Breast epithelium (tissue), 4 donors: ENCODE results near the gene TMEM178A. TPM values are rescaled to one million over a fixed set of nuclear protein-coding genes. Genes with fewer than 3 reads are reported as not detected.

ENCODE experiments used
- DNase-seq, 2 donors: peaks; one replicate each; pipeline ENCODE4 v3.0.0-alpha.2; 2019; ENCODE audit warnings: low spot score in 2 of 2
- H3K27ac ChIP-seq, 2 donors: fragments of 200-600 bp; sonication (generic) in 1 of 2; one replicate each; pipeline ENCODE4 v1.5.1; 2016 to 2019; ENCODE audit warnings: mild to moderate bottlenecking in 1 of 2
- H3K27me3 ChIP-seq, 2 donors: fragments of 200-600 bp; sonication (generic) in 1 of 2; one replicate each; pipeline versions ENCODE4 v1.5.1 to v1.6.0; 2017 to 2019; ENCODE audit warnings: control low read depth in 1 of 2, mild to moderate bottlenecking in 1 of 2
- H3K36me3 ChIP-seq: fragments of 200-600 bp; one replicate; pipeline ENCODE4 v1.5.1; 2019
- H3K4me1 ChIP-seq, 2 donors: fragments of 200-600 bp; sonication (generic); one replicate each; pipeline ENCODE4 v1.5.1; 2016 to 2019; ENCODE audit warnings: control low read depth in 1 of 2
- H3K4me3 ChIP-seq, 3 donors: fragments of 200-600 bp; sonication (generic); 1 replicate in 2 of 3; 2 replicates in 1 of 3; pipeline ENCODE4 v1.5.1; 2016 to 2019; ENCODE audit warnings: mild to moderate bottlenecking in 3 of 3, moderate library complexity in 2 of 3
- H3K9me3 ChIP-seq, 2 donors: fragments of 200-600 bp; sonication (generic) in 1 of 2; one replicate each; pipeline ENCODE4 v1.5.1; 2016 to 2019; ENCODE audit warnings: control low read depth in 1 of 2
- POLR2A ChIP-seq: fragments of 450-650 bp; IDR thresholded peaks from one replicate; pipeline ENCODE4 v1.6.1; 2016; ENCODE audit warnings: antibody characterized with exemption, mild to moderate bottlenecking, moderate library complexity
- POLR2AphosphoS5 ChIP-seq, 3 donors: sonication (generic); formaldehyde crosslinking; IDR thresholded peaks; one replicate each; pipeline ENCODE4 v1.6.1; 2017; ENCODE audit warnings: antibody characterized with exemption in 3 of 3
- intact Hi-C: fragments of 100-400 bp; cut with DNase I; formaldehyde crosslinking; loops from one replicate; pipeline ENCODE4 v1.15.1; 2023; ENCODE audit warnings: low total_unique reads
- total RNA-seq, 3 donors: library from RNA; depleted of rRNA; stranded (reverse); fragments of >200 nt; gene quantifications; one replicate each; pipeline ENCODE4 v1.1.0, GENCODE V29; 2016
- TF ChIP-seq, protein P1 (sequence below), 3 donors: fragments of 450-650 bp; IDR thresholded peaks; one replicate each; pipeline ENCODE4 v1.5.1; 2016 to 2017; ENCODE audit warnings: antibody characterized with exemption in 3 of 3, mild to moderate bottlenecking in 3 of 3, moderate library complexity in 3 of 3

Gene TMEM178A
- total RNA-seq, 3 donors from 2014 or later, result 1.9 to 9.4 (median 3.6) TPM

- no peaks in the 10 kb centered on the region for H3K27me3 ChIP-seq
- H3K9me3 ChIP-seq, result no peaks in the 10 kb centered on the region
- H3K4me3 ChIP-seq, result no peak overlapping the region
- H3K27ac ChIP-seq, result no peak overlapping the region
- no peaks in the 10 kb centered on the region for H3K36me3 ChIP-seq
- DNase-seq, result no peak
- intact Hi-C loops, result no loop called here
- H3K4me1 ChIP-seq, result no peaks in the 10 kb centered on the region
- TF ChIP-seq, protein P1, sequence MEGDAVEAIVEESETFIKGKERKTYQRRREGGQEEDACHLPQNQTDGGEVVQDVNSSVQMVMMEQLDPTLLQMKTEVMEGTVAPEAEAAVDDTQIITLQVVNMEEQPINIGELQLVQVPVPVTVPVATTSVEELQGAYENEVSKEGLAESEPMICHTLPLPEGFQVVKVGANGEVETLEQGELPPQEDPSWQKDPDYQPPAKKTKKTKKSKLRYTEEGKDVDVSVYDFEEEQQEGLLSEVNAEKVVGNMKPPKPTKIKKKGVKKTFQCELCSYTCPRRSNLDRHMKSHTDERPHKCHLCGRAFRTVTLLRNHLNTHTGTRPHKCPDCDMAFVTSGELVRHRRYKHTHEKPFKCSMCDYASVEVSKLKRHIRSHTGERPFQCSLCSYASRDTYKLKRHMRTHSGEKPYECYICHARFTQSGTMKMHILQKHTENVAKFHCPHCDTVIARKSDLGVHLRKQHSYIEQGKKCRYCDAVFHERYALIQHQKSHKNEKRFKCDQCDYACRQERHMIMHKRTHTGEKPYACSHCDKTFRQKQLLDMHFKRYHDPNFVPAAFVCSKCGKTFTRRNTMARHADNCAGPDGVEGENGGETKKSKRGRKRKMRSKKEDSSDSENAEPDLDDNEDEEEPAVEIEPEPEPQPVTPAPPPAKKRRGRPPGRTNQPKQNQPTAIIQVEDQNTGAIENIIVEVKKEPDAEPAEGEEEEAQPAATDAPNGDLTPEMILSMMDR (IDR thresholded peaks at IDR 0.05), result no peak
- TF ChIP-seq POLR2A (no peak), POLR2AphosphoS5 (IDR thresholded peaks at IDR 0.05) (no peak)
These were observed 36.1 kb upstream of the TMEM178A start for GRCh38 chr2:39629646-39630045.

DNA sequence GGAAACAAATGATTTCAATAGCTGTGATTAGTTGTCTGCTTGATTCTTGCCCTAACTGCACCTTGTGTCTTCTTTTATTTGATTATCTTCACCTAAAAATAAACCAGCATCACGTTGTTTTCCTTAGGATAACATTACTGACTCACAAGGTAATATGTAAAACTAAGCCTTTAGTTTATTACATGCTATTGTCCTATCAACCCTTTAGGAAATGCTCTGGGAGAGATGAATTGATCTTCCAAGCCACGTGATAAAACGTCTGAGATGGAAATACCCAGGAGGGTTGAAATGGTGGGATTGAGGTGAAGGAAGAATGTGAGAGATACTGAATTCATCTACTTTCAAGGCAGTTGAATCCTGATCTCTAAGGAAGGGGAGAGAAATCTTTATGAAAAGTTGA is 34.5 kb upstream of the TMEM178A start:
- no peaks in the 10 kb centered on the region for H3K36me3 ChIP-seq
- H3K27me3 ChIP-seq, result no peaks in the 10 kb centered on the region
- H3K27ac ChIP-seq, result no peak overlapping the region
- no peaks in the 10 kb centered on the region for H3K4me1 ChIP-seq
- no peak for DNase-seq
- H3K4me3 ChIP-seq, result no peak overlapping the region
- no peaks in the 10 kb centered on the region for H3K9me3 ChIP-seq
- TF ChIP-seq POLR2AphosphoS5 (IDR thresholded peaks at IDR 0.05) (no peak), POLR2A (no peak)
- TF ChIP-seq, protein P1 (IDR thresholded peaks at IDR 0.05), result no peak
- intact Hi-C loops, result no loop called here

GRCh38 chr2:39631718-39632117 is 34.0 kb upstream of the TMEM178A start:
- no peak for DNase-seq
- Histone ChIP-seq H3K4me1 (no peaks in the 10 kb centered on the region), H3K27me3 (no peaks in the 10 kb centered on the region), H3K4me3 (no peak overlapping the region), H3K9me3 (no peaks in the 10 kb centered on the region), H3K36me3 (no peaks in the 10 kb centered on the region), H3K27ac (no peak overlapping the region)
- no peak for TF ChIP-seq POLR2AphosphoS5 (IDR thresholded peaks at IDR 0.05)
- TF ChIP-seq POLR2A, result no peak
- TF ChIP-seq, protein P1 (IDR thresholded peaks at IDR 0.05), result no peak
- intact Hi-C loops, result no loop called here

- TF ChIP-seq POLR2AphosphoS5 (IDR thresholded peaks at IDR 0.05) (no peak), POLR2A (no peak)
- TF ChIP-seq, protein P1 (IDR thresholded peaks at IDR 0.05), result no peak
- no peaks in the 10 kb centered on the region for H3K36me3 ChIP-seq
- no peak for DNase-seq
- H3K27ac ChIP-seq, result no peak overlapping the region
- no peak overlapping the region for H3K4me3 ChIP-seq
- no peaks in the 10 kb centered on the region for H3K4me1 ChIP-seq
- H3K9me3 ChIP-seq, result no peaks in the 10 kb centered on the region
- intact Hi-C loops, result no loop called here
- H3K27me3 ChIP-seq, result no peaks in the 10 kb centered on the region
These were observed 32.8 kb upstream of the TMEM178A start for GRCh38 chr2:39632876-39633275.

DNA sequence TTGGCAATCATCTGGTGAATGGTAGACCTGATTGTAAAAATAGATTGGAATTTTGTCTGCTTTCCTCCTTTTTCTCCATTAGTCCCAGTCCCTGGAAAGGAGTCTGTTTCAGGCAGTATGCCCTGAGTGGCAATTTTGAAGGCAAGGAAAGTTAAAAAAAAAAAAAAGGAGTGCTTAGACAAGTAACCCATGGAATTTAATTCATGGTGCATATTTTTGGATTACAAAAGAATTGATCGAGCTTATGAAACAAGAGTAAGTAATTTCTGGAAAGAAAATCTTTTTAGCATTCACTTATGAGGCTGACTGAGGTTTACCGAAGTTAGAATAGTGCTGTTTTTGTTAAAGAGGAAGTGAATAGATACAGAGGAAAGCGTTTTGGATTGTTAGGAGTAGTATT is 29.4 kb upstream of the TMEM178A start:
- no peak for TF ChIP-seq POLR2AphosphoS5 (IDR thresholded peaks at IDR 0.05)
- TF ChIP-seq, protein P1 (IDR thresholded peaks at IDR 0.05), result no peak
- no peak for TF ChIP-seq POLR2A
- intact Hi-C loops, result no loop called here
- H3K36me3 ChIP-seq, result no peaks in the 10 kb centered on the region
- no peak overlapping the region for H3K4me3 ChIP-seq
- DNase-seq, result no peak
- H3K27ac ChIP-seq, result no peak overlapping the region
- H3K4me1 ChIP-seq, result no peaks in the 10 kb centered on the region
- H3K27me3 ChIP-seq, result no peaks in the 10 kb centered on the region
- no peaks in the 10 kb centered on the region for H3K9me3 ChIP-seq
